ENCODE data around the gene ZBTB7B.
A peak's percentile ranks its signal among the peaks of the same experiment; 100 is the strongest.
"Not testable (repeated sequence)": the region's sequence is repeated elsewhere in the genome, so short reads cannot be mapped to it uniquely, and the experiment has no call there.

The ZBTB7B gene

DNA sequence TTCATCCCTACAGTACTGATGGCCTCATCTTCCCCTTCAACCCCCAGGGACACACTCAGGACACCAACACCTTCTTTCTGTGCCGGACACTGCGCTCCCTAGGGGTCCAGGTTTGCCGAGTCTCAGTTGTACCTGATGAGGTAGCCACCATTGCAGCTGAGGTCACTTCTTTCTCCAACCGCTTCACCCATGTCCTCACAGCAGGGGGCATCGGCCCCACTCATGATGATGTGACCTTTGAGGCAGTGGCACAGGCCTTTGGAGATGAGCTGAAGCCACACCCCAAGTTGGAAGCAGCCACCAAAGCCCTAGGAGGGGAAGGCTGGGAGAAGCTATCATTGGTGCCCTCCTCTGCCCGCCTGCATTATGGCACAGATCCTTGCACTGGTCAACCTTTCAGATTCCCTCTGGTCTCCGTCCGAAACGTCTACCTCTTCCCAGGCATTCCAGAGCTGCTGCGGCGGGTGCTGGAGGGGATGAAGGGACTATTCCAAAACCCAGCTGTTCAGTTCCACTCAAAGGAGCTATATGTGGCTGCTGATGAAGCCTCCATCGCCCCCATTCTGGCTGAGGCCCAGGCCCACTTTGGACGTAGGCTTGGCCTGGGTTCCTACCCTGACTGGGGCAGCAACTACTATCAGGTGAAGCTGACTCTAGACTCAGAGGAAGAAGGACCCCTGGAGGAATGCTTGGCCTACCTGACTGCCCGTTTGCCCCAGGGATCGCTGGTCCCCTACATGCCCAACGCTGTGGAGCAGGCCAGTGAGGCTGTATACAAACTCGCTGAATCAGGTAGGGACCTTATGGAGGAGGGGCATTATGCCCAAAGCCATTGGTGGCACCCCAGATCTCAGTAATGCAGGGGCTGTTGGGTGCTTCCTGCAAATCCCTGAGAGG lies 14.3 kb upstream of the ZBTB7B start:
- no peak for DNase-seq (ENCODE audit: low read depth in 2 of 2)

GRCh38 chr1:154989195-154989860 lies 13.3 kb upstream of the ZBTB7B start:
- DNase-seq (ENCODE audit: low read depth in 2 of 2): no peak

DNA sequence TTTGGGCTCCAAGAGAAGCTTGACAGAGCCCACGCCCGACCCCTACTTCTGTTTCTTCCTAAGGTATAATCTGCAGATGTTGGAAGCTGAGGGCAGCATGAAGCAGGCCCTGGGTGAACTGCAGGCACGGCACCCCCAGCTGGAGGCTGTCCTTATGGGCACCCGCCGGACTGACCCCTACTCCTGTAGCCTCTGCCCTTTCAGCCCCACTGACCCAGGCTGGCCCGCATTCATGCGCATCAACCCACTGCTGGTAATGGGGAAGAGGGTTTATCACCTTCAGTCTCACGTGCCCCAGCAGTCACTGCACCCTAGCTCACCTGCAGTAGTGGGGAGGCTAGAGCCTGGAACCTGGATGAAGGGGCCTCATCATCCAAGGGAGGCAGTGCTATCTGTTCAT lies 12.3 kb upstream of the ZBTB7B start:
- DNase-seq (ENCODE audit: low read depth in 2 of 2): no peak

GRCh38 chr1:154992721-154993571 lies 9.7 kb upstream of the ZBTB7B start:
- no peak for DNase-seq (ENCODE audit: low read depth in 2 of 2)

- DNase-seq (ENCODE audit: low read depth in 2 of 2): no peak
These were observed 8.9 kb upstream of the ZBTB7B start, which contains the start of gene LENEP for GRCh38 chr1:154993572-154994268. Gene LENEP, plus strand, starts transcription at chr1:154993586. Its CDS starts 22 bp downstream, at chr1:154993608.

DNA sequence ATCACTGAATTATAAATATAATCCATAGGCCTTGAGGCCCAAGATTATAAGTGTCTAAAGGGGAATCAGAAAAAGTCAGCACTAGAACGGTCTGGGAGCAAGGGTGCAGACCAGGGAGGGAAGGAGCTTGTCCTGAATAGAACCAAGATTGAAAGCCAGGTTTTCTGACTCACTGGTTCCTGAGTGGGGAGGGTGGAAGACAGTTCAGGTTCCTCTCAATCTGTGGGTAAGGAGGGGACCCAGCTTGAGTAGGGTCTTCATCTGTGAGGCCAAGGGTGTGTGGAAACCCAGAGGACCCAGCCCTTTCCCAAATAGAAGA lies 8.4 kb upstream of the ZBTB7B start:
- DNase-seq (ENCODE audit: low read depth in 2 of 2): no peak

DNA sequence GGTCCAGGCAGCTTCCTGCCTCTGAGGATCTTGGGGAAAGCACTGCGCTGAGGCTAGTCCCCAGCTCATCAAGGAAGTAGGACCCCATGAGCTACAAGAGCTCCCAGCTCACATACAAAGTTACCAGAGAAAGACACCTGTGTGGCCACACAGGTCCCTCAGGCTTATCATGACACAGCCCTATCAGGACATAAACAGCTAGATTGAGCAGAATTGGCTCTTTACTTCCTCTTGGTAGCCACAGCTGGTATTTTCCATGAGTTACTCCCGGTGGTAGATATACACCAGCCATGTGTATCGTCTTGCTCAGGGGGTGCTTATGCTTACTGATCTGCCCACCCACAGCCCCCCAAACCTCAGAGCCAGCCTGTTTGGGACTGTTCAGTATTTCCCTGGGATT lies 8.0 kb upstream of the ZBTB7B start:
- no peak for DNase-seq (ENCODE audit: low read depth in 2 of 2)

- DNase-seq (ENCODE audit: low read depth in 2 of 2): not testable (repeated sequence)
These were observed 7.2 kb upstream of the ZBTB7B start for GRCh38 chr1:154995301-154995983.

- no peak for DNase-seq (ENCODE audit: low read depth in 2 of 2)
These were observed 5.5 kb upstream of the ZBTB7B start for GRCh38 chr1:154996966-154997701.

GRCh38 chr1:154998201-154998780 lies 4.3 kb upstream of the ZBTB7B start:
- no peak for DNase-seq (ENCODE audit: low read depth in 2 of 2)

GRCh38 chr1:154998818-154999570 lies 3.6 kb upstream of the ZBTB7B start:
- peak in 1 of 2 donors; percentile 34 for DNase-seq (ENCODE audit: low read depth in 2 of 2)

- DNase-seq (ENCODE audit: low read depth in 2 of 2): no peak
These were observed 2.8 kb upstream of the ZBTB7B start for GRCh38 chr1:154999571-155000410.

- DNase-seq (ENCODE audit: low read depth in 2 of 2): no peak
These were observed 2.2 kb upstream of the ZBTB7B start for GRCh38 chr1:155000411-155000725.

GRCh38 chr1:155000726-155001424 lies 1.7 kb upstream of the ZBTB7B start:
- peak; percentile 59 to 71 for DNase-seq (ENCODE audit: low read depth in 2 of 2)

DNA sequence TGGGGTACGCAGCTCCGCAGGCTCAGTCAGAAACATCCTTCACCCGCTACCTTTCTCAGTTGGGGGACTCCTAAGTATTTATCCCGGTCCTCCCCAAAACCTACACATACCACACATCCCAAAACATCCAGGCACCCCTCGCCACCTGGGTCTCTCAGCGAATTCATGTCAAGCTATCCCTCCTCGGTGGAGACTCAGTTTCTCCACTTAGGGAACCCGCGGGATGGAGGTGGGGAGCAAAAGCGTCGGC lies 1.3 kb upstream of the ZBTB7B start:
- no peak for DNase-seq (ENCODE audit: low read depth in 2 of 2)

DNA sequence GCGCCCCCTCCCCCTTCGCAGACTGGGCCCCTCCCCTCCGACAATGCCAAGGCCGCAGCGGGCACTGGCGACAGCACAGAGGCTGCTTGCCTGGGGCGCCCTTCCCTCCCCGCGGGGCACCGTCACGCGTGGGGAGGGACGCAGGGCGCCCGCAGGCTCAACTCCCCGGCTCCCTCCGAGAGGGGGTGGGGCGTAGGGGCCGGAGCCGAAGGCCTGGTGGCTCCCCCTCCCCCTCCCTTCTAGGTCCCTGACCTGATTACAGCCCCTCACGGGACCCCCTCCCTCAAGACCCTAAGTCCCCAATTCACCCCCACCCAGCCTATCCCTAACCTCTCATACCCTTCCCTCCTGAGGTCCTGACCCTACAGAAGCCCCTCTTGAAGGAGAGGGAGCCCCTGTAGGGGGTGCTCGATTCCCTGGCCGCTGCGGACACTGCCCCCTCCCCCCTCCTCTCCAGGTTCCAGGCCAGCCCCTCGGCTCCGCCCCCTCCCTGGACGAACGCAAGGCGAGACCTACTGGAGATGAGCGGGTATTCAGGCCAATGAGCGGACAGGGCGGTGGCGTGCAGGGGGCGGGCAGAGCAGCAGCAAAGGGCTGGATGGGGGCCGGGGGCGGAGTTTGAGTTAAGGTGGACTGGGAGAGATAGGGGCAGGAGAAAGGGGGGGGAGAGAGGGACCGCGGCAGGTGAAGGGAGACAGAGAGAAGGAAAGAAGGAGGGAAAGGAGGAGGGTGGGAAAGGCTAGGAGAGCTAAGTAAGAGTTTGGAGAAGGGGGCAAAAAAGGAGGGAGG lies 733 bp upstream of the ZBTB7B start:
- peak; percentile 95 to 98 for DNase-seq (ENCODE audit: low read depth in 2 of 2)

GRCh38 chr1:155003227-155003765 lies 694 bp downstream of the ZBTB7B start:
- DNase-seq (ENCODE audit: low read depth in 2 of 2): no peak

All from stimulated activated CD8-positive, alpha-beta memory T cell treated with anti-CD3 and anti-CD28 coated beads, Interleukin-2, amount 100 ng/mL, for 1 hour (primary cell).